Panc1 (cell line): ENCODE data around the gene FRMD4A. TPM values are rescaled to one million over a fixed set of nuclear protein-coding genes. Genes with fewer than 3 reads are reported as not detected.
"Not testable (repeated sequence)": the region's sequence is repeated elsewhere in the genome, so short reads cannot be mapped to it uniquely, and the experiment has no call there.

Experiments used
- ATAC-seq: fragments of 200-7000 bp; cut with Tn5 transposase; 2 replicates; pipeline ENCODE4 v1.9.1; 2020; ENCODE audit warnings: mild to moderate bottlenecking, moderate library complexity
- BruUV-seq: library from RNA; stranded (reverse); fragments of 400-500 nt; replicated peaks from 2 replicates; lab custom pipeline; 2021; lab: Mats Ljungman, UMichigan
- CTCF ChIA-PET: fragments of 300-600 bp; sonication (Branson Sonifier 250); formaldehyde crosslinking; loops from one replicate; lab custom pipeline; 2022; ENCODE audit warnings: antibody characterized with exemption; lab: Charles Lee
- POLR2A ChIA-PET: fragments of 300-600 bp; sonication (Branson Sonifier 250); formaldehyde crosslinking; loops from one replicate; lab custom pipeline; 2022; ENCODE audit warnings: antibody characterized with exemption; lab: Charles Lee
- DNase-seq: peaks from one replicate; pipeline ENCODE4 v3.0.0-alpha.2; 2010; ENCODE audit warnings: low read depth, low spot score
- H3K27ac ChIP-seq: 2 replicates; pipeline ENCODE4 v1.5.1; 2011; ENCODE audit warnings: mild to moderate bottlenecking, low read length, inconsistent platforms
- H3K27me3 ChIP-seq: fragments of 200-500 bp; sonication (Bioruptor generic); 2 replicates; pipeline ENCODE4 v1.6.0; 2014; ENCODE audit warnings: low read length, inconsistent platforms; ENCODE audit not compliant: control insufficient read depth, insufficient read depth
- H3K36me3 ChIP-seq: fragments of 200-500 bp; sonication (Bioruptor generic); 2 replicates; pipeline ENCODE4 v1.5.1; 2014; ENCODE audit warnings: inconsistent platforms, mild to moderate bottlenecking, low read length, moderate library complexity; ENCODE audit not compliant: control insufficient read depth, insufficient read depth
- H3K4me1 ChIP-seq: 2 replicates; pipeline ENCODE4 v1.5.1; 2011; ENCODE audit warnings: inconsistent platforms, mild to moderate bottlenecking, low read length, moderate library complexity; ENCODE audit not compliant: control insufficient read depth, insufficient read depth
- H3K4me3 ChIP-seq, 2 experiments: 2 replicates each; pipeline ENCODE4 v1.5.1; 2011 to 2012; ENCODE audit warnings: low read depth in 2 of 2, low read length in 2 of 2, mild to moderate bottlenecking in 2 of 2, inconsistent platforms in 1 of 2, moderate library complexity in 1 of 2
- H3K9me3 ChIP-seq: fragments of 200-500 bp; sonication (Bioruptor generic); 2 replicates; pipeline ENCODE4 v1.5.1; 2014; ENCODE audit warnings: low read depth, mild to moderate bottlenecking, inconsistent platforms, low read length, moderate library complexity; ENCODE audit not compliant: control insufficient read depth, insufficient read depth
- CTCF ChIP-seq: fragments of 450-650 bp; IDR thresholded peaks from 2 replicates; pipeline ENCODE4 v1.5.1; 2017; ENCODE audit warnings: mild to moderate bottlenecking
- POLR2AphosphoS5 ChIP-seq: IDR thresholded peaks from 2 replicates; pipeline ENCODE4 v1.6.1; 2012; ENCODE audit warnings: mild to moderate bottlenecking, low read depth, low read length, moderate library complexity
- REST ChIP-seq, 2 experiments: IDR thresholded peaks; 2 replicates each; pipeline ENCODE4 v1.6.1; 2011 to 2012; ENCODE audit warnings: low read depth in 2 of 2, control low read depth in 1 of 2, low read length in 1 of 2, mild to moderate bottlenecking in 1 of 2, moderate library complexity in 1 of 2; ENCODE audit not compliant: insufficient read depth in 1 of 2
- SIN3A ChIP-seq: IDR thresholded peaks from 2 replicates; pipeline ENCODE4 v1.6.1; 2012; ENCODE audit warnings: low read depth, mild to moderate bottlenecking, low read length, moderate library complexity, borderline replicate concordance; ENCODE audit not compliant: insufficient read depth
- TCF7L2 ChIP-seq: IDR thresholded peaks from 2 replicates; pipeline ENCODE4 v1.6.1; 2011; ENCODE audit warnings: mild to moderate bottlenecking, low read depth, low read length, inconsistent platforms
- in situ Hi-C: cut with HindIII; loops from 2 replicates; pipeline ENCODE4 v1.10.0; 2016; ENCODE audit warnings: low sequenced_read_pairs, low pct_unique_long_range_greater_than_20kb
- intact Hi-C: fragments of 100-400 bp; cut with micrococcal nuclease; formaldehyde crosslinking; loops from one replicate; pipeline ENCODE4 v1.10.0; 2022; ENCODE audit not compliant: unreplicated experiment
- total RNA-seq: library from RNA; stranded (reverse); gene quantifications from one replicate; pipeline ENCODE4 v1.2.1, GENCODE V29; 2021; ENCODE audit not compliant: unreplicated experiment

Gene FRMD4A
- total RNA-seq, 1 experiment from 2014 or later: 7.1 TPM

- H3K9me3 ChIP-seq: no peaks in the 10 kb centered on the region
- CTCF ChIA-PET: interaction anchor here (0.7 kb wide), 1 partner anchor 28 kb away, joined by 3 read pairs; no protein-coding TSS in a partner anchor
- intact Hi-C loops: no loop called here
- no peaks in the 10 kb centered on the region for H3K36me3 ChIP-seq
- no peak for DNase-seq
- POLR2A ChIA-PET: no interaction called here
- no peak for ATAC-seq
- H3K4me1 ChIP-seq: no peaks in the 10 kb centered on the region
- TF ChIP-seq TCF7L2 (no peak), CTCF (no peak), POLR2AphosphoS5 (no peak), REST (IDR thresholded peaks at IDR 0.05; ENCODE audit: insufficient read depth in 1 of 2, low read depth in 2 of 2, low read length in 1 of 2) (no peak), SIN3A (no peak)
- no peak overlapping the region for H3K27ac ChIP-seq
- no peaks in the 10 kb centered on the region for H3K27me3 ChIP-seq
- no peak overlapping the region for H3K4me3 ChIP-seq
- no TSS peak for BruUV-seq
- in situ Hi-C loops: no loop called here
Observed at GRCh38 chr10:13829790-13830189, 500.9 kb downstream of the FRMD4A start.

- H3K36me3 ChIP-seq, CTCF ChIA-PET, in situ Hi-C loops, H3K27ac ChIP-seq, H3K4me3 ChIP-seq, intact Hi-C loops, H3K9me3 ChIP-seq, DNase-seq, POLR2A ChIA-PET, H3K4me1 ChIP-seq, H3K27me3 ChIP-seq, BruUV-seq, ATAC-seq: not testable (repeated sequence)
Observed at GRCh38 chr10:13828284-13828683, 502.4 kb downstream of the FRMD4A start.

- in situ Hi-C loops: no loop called here
- H3K36me3 ChIP-seq: no peaks in the 10 kb centered on the region
- ATAC-seq: no peak
- ChIA-PET CTCF (no interaction called here), POLR2A (no interaction called here)
- BruUV-seq: no TSS peak
- DNase-seq: no peak
- H3K4me1 ChIP-seq: no peaks in the 10 kb centered on the region
- no peaks in the 10 kb centered on the region for H3K27me3 ChIP-seq
- intact Hi-C loops: no loop called here
- H3K27ac ChIP-seq: no peak overlapping the region
- no peaks in the 10 kb centered on the region for H3K9me3 ChIP-seq
- no peak for TF ChIP-seq REST (IDR thresholded peaks at IDR 0.05; ENCODE audit: insufficient read depth in 1 of 2, low read depth in 2 of 2, low read length in 1 of 2)
- no peak for TF ChIP-seq POLR2AphosphoS5
- no peak for TF ChIP-seq TCF7L2
- TF ChIP-seq SIN3A: no peak
- no peak for TF ChIP-seq CTCF
- H3K4me3 ChIP-seq: no peak overlapping the region
Observed at GRCh38 chr10:13827076-13827797, 503.5 kb downstream of the FRMD4A start.
